ENCODE results near the gene UMAD1.
"Not testable (repeated sequence)": the region's sequence is repeated elsewhere in the genome, so short reads cannot be mapped to it uniquely, and the experiment has no call there.

UMAD1 gene

DNA sequence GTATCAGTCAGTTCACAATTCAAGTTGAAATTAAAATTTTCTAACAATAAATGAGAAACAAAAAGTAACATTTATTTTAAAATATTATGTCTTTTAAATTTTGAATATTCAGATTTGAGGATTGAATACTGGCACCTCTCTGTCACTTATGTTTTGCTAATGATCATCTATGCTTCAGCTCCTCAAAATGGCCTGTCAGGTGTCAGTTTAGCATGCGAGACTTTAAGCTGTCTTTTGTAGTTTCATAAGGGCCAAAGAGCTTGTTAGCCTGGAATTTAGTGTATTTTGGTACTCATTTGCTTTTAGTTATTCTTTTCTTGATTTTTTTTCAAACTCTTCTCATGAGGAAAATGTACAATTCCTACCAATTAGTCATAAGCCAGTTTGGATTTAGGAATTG lies 179.9 kb downstream of the UMAD1 start:
- DNase-seq (ENCODE audit: low read depth), result no peak
- no peak overlapping the region for H3K4me3 ChIP-seq (ENCODE audit: control insufficient read depth, low read depth, low read length)
- TF ChIP-seq, protein P1, sequence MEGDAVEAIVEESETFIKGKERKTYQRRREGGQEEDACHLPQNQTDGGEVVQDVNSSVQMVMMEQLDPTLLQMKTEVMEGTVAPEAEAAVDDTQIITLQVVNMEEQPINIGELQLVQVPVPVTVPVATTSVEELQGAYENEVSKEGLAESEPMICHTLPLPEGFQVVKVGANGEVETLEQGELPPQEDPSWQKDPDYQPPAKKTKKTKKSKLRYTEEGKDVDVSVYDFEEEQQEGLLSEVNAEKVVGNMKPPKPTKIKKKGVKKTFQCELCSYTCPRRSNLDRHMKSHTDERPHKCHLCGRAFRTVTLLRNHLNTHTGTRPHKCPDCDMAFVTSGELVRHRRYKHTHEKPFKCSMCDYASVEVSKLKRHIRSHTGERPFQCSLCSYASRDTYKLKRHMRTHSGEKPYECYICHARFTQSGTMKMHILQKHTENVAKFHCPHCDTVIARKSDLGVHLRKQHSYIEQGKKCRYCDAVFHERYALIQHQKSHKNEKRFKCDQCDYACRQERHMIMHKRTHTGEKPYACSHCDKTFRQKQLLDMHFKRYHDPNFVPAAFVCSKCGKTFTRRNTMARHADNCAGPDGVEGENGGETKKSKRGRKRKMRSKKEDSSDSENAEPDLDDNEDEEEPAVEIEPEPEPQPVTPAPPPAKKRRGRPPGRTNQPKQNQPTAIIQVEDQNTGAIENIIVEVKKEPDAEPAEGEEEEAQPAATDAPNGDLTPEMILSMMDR (conservative IDR thresholded peaks at IDR 0.05; ENCODE audit: control insufficient read depth, insufficient read depth, low read depth, low read length), result no peak

DNA sequence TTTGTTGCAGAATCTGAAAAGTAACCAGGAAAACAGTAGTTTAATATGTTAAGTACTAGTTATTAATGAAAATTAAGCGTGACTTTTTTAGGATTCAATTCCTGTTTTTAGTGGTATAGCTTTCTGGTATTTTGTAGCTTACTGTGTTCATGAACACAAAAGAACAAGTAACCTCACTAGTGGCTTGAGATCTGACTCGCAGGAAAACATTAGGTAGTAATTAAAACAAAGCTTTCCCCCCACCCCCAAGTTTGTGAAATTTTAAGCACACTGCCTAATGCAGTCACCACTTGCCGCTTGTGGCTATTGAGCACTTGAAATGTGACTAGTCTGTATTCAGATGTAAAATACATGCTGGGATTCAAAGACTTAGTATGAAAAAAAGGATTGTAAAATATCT lies 180.4 kb downstream of the UMAD1 start:
- TF ChIP-seq, protein P1 (conservative IDR thresholded peaks at IDR 0.05; ENCODE audit: control insufficient read depth, insufficient read depth, low read depth, low read length), result no peak
- H3K4me3 ChIP-seq (ENCODE audit: control insufficient read depth, low read depth, low read length), result no peak overlapping the region

DNA sequence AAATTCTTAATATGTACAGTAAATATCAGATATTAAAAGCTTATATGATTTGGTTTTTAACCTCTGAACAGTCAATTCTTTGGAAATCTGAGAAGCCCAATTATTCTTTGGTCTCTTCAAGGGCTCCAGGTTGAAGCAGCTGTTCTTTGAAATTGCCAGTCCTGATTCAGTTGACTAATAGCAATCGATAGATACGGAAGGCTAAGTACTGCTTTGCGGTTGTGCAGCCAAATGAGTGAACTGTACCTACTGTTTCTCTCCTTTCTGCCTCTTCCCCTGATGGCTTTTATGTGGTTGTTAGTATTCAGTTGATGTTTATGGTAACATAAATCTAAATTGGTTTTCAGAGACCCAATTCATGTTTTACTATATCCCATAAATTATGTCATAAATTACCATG lies 181.0 kb downstream of the UMAD1 start:
- no peak overlapping the region for H3K4me3 ChIP-seq (ENCODE audit: control insufficient read depth, low read depth, low read length)
- TF ChIP-seq, protein P1 (conservative IDR thresholded peaks at IDR 0.05; ENCODE audit: control insufficient read depth, insufficient read depth, low read depth, low read length), result no peak

More for the DNA sequence above, 180.4 kb downstream of the UMAD1 start:
- DNase-seq (ENCODE audit: low read depth), result peak; percentile 20

DNA sequence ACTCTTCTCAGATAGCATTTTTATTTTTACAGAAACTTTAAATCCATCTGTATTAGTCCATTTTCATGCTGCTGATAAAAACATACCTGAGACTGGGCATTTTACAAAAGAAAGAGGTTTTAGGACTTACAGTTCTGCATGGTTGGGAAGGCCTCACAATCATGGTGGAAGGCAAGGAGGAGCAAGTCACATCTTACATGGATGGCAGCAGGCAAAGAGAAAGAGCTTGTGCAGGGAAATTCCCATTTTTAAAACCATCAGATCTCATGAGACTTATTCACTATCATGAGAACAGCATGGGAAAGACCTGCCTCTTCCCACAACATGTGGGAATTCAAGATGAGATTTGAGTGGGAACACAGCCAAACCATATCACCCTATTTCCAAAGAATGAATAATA lies 184.7 kb downstream of the UMAD1 start:
- DNase-seq (ENCODE audit: low read depth); H3K4me3 ChIP-seq (ENCODE audit: control insufficient read depth, low read depth, low read length): not testable (repeated sequence)

More for the DNA sequence above, 181.0 kb downstream of the UMAD1 start:
- no peak for DNase-seq (ENCODE audit: low read depth)

DNA sequence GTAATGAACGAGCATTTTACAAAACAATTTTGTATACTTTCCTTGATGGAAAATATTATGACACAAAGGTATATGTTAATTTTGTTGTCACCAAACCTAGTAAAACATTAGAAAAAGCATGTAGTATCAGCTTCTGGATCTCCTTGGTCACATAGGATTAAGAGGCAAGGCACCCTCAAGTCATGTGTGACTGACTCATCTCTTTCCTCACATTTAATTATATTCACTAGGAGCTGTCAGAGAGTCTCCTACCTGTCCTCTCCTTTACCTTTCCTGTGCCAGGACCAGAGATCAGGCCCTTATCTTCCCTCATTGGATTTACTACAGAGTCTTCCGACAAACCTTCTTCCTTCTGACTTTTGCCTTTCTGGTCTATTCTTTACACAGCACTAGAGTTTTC lies 189.1 kb downstream of the UMAD1 start:
- TF ChIP-seq, protein P1 (conservative IDR thresholded peaks at IDR 0.05; ENCODE audit: control insufficient read depth, insufficient read depth, low read depth, low read length), result no peak
- DNase-seq (ENCODE audit: low read depth), result no peak
- no peak overlapping the region for H3K4me3 ChIP-seq (ENCODE audit: control insufficient read depth, low read depth, low read length)

DNA sequence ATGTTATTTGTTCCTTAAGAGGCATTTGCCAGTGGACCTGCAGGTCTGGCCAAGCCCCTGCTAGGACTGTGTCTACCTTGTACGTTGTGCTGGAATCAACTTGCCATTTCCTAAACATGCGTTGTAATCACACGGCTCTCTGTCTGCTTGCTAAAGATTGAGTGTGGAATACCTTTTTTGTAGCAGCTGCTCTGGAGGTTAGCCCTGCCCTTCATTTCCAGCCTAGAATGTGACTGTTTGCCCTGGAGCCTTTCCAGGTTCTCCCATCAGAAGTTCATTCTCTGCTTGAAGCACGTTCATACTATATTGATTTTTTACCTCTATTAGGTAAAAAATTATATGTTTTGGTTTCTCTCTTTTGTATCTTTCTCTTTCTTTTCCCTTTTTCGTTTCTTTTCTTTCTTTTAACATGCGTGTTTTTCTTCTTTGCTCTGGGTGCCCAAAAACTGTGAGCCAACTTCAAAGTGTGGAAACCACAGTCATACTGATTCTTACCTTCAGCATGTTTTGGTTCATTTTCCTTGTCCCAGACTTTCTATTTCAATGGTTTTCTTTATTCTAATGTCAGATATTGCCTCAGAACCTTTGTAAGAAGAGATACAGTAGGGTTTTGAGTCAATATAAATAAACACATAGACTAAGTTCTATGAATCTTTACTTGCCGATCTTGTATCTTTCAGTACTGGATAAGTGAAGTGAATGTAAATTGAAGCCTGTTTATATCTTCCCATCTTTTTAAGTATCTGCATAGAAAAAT lies 189.7 kb downstream of the UMAD1 start:
- H3K4me3 ChIP-seq (ENCODE audit: control insufficient read depth, low read depth, low read length), result no peak overlapping the region
- TF ChIP-seq, protein P1 (conservative IDR thresholded peaks at IDR 0.05; ENCODE audit: control insufficient read depth, insufficient read depth, low read depth, low read length), result no peak
- DNase-seq (ENCODE audit: low read depth), result no peak

DNA sequence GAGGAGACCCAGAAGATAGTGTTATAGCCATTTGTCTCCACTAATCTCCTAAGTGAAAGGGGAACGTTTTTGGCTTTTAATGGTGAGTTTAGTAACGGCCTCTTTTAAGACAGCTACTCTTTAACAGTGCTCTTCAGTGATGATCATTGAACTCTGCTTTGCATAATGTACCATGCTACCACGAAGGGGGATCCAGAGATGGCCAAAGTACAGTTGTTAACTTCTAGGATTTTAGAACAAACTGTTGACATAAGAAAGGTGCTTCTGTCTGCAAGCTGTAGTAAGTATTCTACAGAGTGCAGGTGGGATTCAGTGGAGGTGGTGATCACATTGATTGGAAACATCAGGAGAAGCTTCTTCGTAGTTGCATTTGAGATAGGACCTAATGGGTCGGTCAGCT lies 192.0 kb downstream of the UMAD1 start:
- no peak for DNase-seq (ENCODE audit: low read depth)
- H3K4me3 ChIP-seq (ENCODE audit: control insufficient read depth, low read depth, low read length), result no peak overlapping the region
- TF ChIP-seq, protein P1 (conservative IDR thresholded peaks at IDR 0.05; ENCODE audit: control insufficient read depth, insufficient read depth, low read depth, low read length), result no peak

Measured in fibroblast of mammary gland (primary cell).